SU-DHL-6 (cell line): ENCODE data around the gene FBLN2.

Experiments
- H2AFZ ChIP-seq: fragments of 200-600 bp; sonication (generic); 2 replicates; pipeline ENCODE4 v1.6.1; 2014; ENCODE audit warnings: low read depth, mild to moderate bottlenecking, moderate library complexity, mixed read lengths, antibody characterized with exemption, low read length; ENCODE audit not compliant: severe bottlenecking
- H3F3A ChIP-seq: fragments of 200-600 bp; shearing (Covaris generic); 2 replicates; pipeline ENCODE4 v1.6.0; 2016; ENCODE audit warnings: antibody characterized with exemption, mild to moderate bottlenecking; ENCODE audit not compliant: insufficient read depth
- H3K27ac ChIP-seq: fragments of 200-600 bp; sonication (generic); 2 replicates; pipeline ENCODE4 v1.5.1; 2016; ENCODE audit warnings: low read depth, mild to moderate bottlenecking, low read length, moderate library complexity, mixed read lengths
- H3K27me3 ChIP-seq: fragments of 200-600 bp; sonication (generic), shearing (Covaris generic); 2 replicates; pipeline ENCODE4 v1.6.0; 2014; ENCODE audit warnings: mild to moderate bottlenecking, low read length
- H3K36me3 ChIP-seq: fragments of 200-600 bp; sonication (generic); 2 replicates; pipeline ENCODE4 v1.6.1; 2014; ENCODE audit warnings: mild to moderate bottlenecking, low read length, mixed read lengths
- H3K4me2 ChIP-seq: fragments of 300-600, 200-600 bp; shearing (Covaris generic), sonication (generic); 2 replicates; pipeline ENCODE4 v1.6.0; 2014; ENCODE audit warnings: low read length, low read depth, mild to moderate bottlenecking; ENCODE audit not compliant: poor library complexity, severe bottlenecking
- H3K4me3 ChIP-seq: fragments of 200-600 bp; sonication (generic); 2 replicates; pipeline ENCODE4 v1.5.1; 2014; ENCODE audit warnings: antibody characterized with exemption, low read length, mild to moderate bottlenecking, mixed read lengths; ENCODE audit not compliant: insufficient read depth, poor library complexity, severe bottlenecking
- H3K79me2 ChIP-seq: fragments of 200-600 bp; sonication (generic); 2 replicates; pipeline ENCODE4 v1.6.1; 2014; ENCODE audit warnings: mild to moderate bottlenecking, low read length, moderate library complexity; ENCODE audit not compliant: insufficient read depth
- H3K9ac ChIP-seq: fragments of 200-600 bp; sonication (generic); 2 replicates; pipeline ENCODE4 v1.7.0; 2014; ENCODE audit warnings: mild to moderate bottlenecking, low read length
- H3K9me2 ChIP-seq: fragments of 200-600 bp; sonication (generic); replicated peaks from 2 replicates; pipeline ENCODE4 v1.6.1; 2014; ENCODE audit warnings: low read length; ENCODE audit not compliant: insufficient read depth
- H3K9me3 ChIP-seq: fragments of 200-600 bp; sonication (generic); 2 replicates; pipeline ENCODE4 v1.6.1; 2014; ENCODE audit warnings: low read length, mixed read lengths; ENCODE audit not compliant: insufficient read depth
- H4K20me1 ChIP-seq: fragments of 200-600 bp; sonication (generic); 2 replicates; pipeline ENCODE4 v1.6.1; 2014; ENCODE audit warnings: low read depth, mild to moderate bottlenecking, antibody characterized with exemption, low read length, moderate library complexity, mixed read lengths
- CTCF ChIP-seq: fragments of 200-600 bp; sonication (generic); IDR thresholded peaks from one replicate; pipeline ENCODE4 v1.5.1; 2017; ENCODE audit warnings: antibody characterized with exemption, mild to moderate bottlenecking, low read length, moderate library complexity; ENCODE audit not compliant: insufficient read depth, poor library complexity, severe bottlenecking
- EZH2phosphoT487 ChIP-seq: fragments of 200-600 bp; sonication (generic), shearing (Covaris generic); conservative IDR thresholded peaks from 2 replicates; pipeline ENCODE4 v1.6.1; 2018; ENCODE audit warnings: mild to moderate bottlenecking, antibody characterized with exemption, low read length, moderate library complexity, mixed read lengths

The FBLN2 gene

GRCh38 chr3:13662238-13662847 is 113.4 kb downstream of the FBLN2 start:
- H3K4me2 ChIP-seq, result no peak overlapping the region
- H3K27me3 ChIP-seq, result no peaks in the 10 kb centered on the region
- no peaks in the 10 kb centered on the region for H4K20me1 ChIP-seq

DNA sequence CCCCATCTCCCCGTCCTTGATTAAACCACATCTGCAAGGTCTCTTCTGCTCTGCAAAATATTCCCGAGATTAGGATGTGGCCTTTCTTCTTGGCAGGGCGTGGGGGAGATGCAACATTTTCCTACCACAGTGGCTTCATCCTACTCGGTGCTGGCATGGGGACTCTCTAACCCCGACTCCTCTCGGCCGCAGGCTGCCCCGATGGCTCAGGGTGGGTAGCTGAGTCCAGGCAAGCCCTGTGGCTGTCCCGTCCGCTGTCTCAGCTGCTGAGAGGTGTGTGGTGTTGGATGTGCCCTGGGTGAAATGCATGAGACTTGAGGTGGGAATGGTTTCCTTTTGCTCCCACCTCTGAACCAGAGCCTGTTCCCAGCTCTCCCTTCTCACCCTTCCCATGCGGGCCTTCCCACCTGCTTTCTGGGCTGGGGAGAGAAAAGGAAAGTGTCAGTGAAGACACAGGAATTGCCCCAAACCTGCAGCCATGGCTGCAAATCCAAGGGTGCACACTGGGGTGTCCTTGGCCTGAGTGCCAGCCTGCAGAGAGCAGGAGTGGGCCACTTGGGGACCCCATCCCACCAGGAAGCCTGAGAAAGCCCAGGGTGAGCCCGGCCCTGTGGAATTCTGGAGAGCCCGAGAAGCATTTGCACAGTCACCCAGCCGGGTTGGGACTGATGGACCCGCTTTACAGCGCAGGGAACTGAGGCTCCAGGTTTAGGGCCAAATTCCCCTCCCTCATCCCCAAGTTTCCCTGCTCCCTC is 115.0 kb downstream of the FBLN2 start:
- H3K27ac ChIP-seq, result no peak overlapping the region
- H3K4me3 ChIP-seq, result no peak overlapping the region
- no peaks in the 10 kb centered on the region for H3K9me3 ChIP-seq
- H3K9ac ChIP-seq, result no peak overlapping the region
- no peaks in the 10 kb centered on the region for H3F3A ChIP-seq
- no peaks in the 10 kb centered on the region for H4K20me1 ChIP-seq
- H3K9me2 ChIP-seq, result no peaks in the 10 kb centered on the region
- H3K79me2 ChIP-seq, result no peaks in the 10 kb centered on the region
- H3K36me3 ChIP-seq, result no peaks in the 10 kb centered on the region
- no peaks in the 10 kb centered on the region for H3K27me3 ChIP-seq
- no peak overlapping the region for H2AFZ ChIP-seq
- H3K4me2 ChIP-seq, result no peak overlapping the region
- TF ChIP-seq EZH2phosphoT487 (no peak), CTCF (no peak)

More at GRCh38 chr3:13662238-13662847, 113.4 kb downstream of the FBLN2 start:
- TF ChIP-seq CTCF, result no peak
- no peaks in the 10 kb centered on the region for H3K9me2 ChIP-seq
- no peak overlapping the region for H3K27ac ChIP-seq
- H3K9me3 ChIP-seq, result no peaks in the 10 kb centered on the region
- no peaks in the 10 kb centered on the region for H3K36me3 ChIP-seq
- H3K4me3 ChIP-seq, result no peak overlapping the region
- no peaks in the 10 kb centered on the region for H3K79me2 ChIP-seq
- H3K9ac ChIP-seq, result no peak overlapping the region
- H3F3A ChIP-seq, result no peaks in the 10 kb centered on the region
- no peak overlapping the region for H2AFZ ChIP-seq

DNA sequence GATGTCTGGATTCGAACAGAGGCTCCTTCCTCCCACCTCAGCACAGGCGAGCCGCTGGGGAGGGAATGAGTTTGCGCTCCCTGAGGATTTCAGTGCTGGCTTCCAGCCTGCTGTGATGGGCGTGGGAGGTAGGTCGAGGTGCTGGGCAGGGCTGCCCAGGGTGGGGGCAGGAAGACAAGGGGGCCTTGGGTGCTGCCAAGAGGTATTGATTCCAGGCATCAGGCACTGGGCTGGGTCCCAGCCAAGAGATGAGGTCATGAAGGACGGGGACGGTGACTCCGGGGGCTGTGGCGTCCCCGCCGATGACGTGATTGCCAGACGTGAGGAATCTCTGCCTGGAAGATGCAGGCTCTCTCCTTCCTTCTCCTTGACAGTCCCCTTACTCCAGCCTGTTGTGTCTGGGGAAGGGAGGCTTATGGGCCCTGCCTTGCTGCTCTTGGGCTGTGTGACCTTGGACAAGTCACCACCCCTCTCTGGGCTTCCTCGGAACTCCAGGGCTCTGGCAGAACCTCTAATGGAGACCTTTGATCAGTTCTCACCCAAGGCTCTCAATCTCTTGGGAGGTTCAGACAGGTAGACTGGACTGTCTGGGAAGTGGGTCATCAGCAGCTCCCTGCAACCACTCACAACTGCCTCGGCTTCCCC is 116.8 kb downstream of the FBLN2 start:
- Histone ChIP-seq H3F3A (no peaks in the 10 kb centered on the region), H3K9me3 (no peaks in the 10 kb centered on the region), H3K9ac (no peak overlapping the region), H3K9me2 (no peaks in the 10 kb centered on the region), H4K20me1 (no peaks in the 10 kb centered on the region), H3K36me3 (no peaks in the 10 kb centered on the region), H3K27me3 (no peaks in the 10 kb centered on the region), H3K4me2 (no peak overlapping the region), H3K27ac (no peak overlapping the region), H3K79me2 (no peaks in the 10 kb centered on the region), H2AFZ (no peak overlapping the region), H3K4me3 (no peak overlapping the region)
- TF ChIP-seq CTCF (no peak), EZH2phosphoT487 (no peak)
